HG03378 (cell line): ENCODE data around the gene PLEKHS1.
A peak's percentile ranks its signal among the peaks of the same experiment; 100 is the strongest.
"Not testable (repeated sequence)": the region's sequence is repeated elsewhere in the genome, so short reads cannot be mapped to it uniquely, and the experiment has no call there.

Experiments
- ATAC-seq: cut with Tn5 transposase; IDR thresholded peaks from one replicate; pipeline ENCODE4 v1.9.1; 2021; ENCODE audit warnings: mild to moderate bottlenecking, moderate library complexity; ENCODE audit not compliant: unreplicated experiment

PLEKHS1 gene

GRCh38 chr10:113782986-113783704 is 31.7 kb downstream of the PLEKHS1 start:
- ATAC-seq, result no peak

- ATAC-seq, result peak; percentile 89
Observed at GRCh38 chr10:113788604-113789083, 37.2 kb downstream of the PLEKHS1 start.

- no peak for ATAC-seq
Observed at GRCh38 chr10:113791691-113792090, 40.2 kb downstream of the PLEKHS1 start.

DNA sequence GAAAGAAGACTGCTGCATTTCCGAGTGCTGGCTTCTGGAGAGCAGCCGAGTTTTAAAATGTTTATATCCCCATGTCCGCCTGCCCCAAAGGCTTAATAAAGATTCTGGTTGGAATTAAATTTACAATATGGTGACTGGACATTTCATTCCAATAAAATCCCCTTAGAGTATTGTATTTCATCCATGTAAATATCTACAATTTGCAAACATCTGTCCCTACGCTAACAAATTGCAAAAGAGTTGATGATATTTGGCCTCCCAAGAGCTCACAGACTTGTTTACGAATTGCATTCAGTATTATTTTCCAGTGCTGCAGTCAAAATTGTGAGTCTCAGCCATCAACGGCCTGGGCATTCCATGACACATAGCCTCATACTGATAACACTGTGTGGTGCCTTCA is 50.1 kb downstream of the PLEKHS1 start:
- ATAC-seq, result no peak

DNA sequence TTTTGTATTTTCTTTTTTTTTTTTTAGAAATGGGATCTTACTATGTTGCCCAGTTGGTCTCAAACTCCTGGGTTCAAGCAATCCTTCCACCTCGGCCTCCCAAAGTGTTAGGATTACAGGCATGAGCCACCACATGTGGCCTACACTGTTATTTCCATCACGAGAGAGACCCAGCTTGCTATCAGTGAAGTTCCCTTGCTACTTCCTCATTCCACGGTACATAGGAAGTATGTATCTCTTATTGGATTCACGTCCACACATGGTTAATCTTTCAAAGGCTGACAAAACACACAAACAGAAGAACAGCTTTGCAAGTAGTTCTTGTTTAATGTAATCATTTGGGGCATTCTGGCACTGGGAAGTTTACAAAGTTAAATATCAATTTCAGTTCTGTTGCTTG is 51.5 kb downstream of the PLEKHS1 start:
- no peak for ATAC-seq

- no peak for ATAC-seq
Observed at GRCh38 chr10:113806503-113806902, 55.0 kb downstream of the PLEKHS1 start.

DNA sequence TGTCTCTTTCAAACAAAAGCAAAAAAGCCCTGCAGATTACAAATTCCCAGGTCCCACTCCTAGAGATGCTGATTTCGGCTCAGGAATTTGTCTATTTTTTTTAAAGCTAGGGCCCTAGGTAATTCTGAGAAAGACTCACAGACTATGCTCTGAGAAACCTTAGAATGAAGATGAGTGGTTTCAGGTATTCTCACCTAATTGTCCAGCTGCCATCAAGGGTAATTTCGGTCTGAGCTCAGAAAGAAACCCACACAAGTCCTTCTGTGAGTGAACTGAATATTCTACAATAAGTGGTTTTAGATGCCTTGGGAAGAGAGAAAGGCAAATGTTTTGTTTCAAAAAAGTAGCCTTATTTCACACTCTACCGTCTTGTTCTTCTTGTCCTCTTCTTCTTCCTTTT is 56.7 kb downstream of the PLEKHS1 start:
- ATAC-seq, result no peak

GRCh38 chr10:113814700-113815099 is 63.2 kb downstream of the PLEKHS1 start:
- not testable (repeated sequence) for ATAC-seq

- ATAC-seq, result no peak
Observed at GRCh38 chr10:113819989-113820388, 68.5 kb downstream of the PLEKHS1 start.

DNA sequence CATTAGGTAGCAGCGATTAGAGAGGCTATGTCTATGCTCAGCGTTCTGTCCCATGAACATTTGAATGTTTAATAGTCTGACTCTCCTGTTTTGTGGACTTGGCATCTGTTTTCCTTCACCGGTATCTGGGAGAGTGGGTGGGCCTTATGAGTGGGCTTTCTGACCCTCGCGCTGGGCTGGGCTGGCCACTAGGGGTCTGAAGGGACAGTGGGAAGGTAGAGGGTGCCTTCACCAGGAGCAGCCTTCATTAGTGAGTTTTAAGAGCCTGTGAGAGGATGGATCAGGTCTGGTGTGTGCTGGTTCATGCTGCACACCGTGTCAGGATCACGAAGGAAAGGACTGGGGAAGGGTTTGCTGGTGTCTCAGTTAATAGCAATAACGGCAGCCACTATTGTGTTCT is 69.0 kb downstream of the PLEKHS1 start:
- no peak for ATAC-seq

DNA sequence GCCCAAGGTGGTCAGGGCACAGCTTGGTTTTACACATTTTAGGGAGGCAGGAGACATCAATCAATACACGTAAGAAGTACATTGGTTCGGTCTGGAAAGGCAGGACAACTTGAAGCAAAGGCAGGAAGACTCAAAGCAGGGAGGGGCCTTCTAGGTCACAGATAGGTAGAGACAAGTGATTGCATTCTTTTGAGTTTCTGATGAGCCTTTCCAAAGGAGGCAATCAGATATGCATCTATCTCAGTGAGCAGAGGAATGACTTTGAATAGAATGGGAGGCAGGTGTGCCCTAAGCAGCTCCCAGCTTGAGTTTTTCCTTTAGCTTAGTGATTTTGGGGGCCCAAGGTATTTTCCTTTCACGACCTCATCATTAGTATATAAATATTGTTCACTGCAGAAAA is 69.8 kb downstream of the PLEKHS1 start:
- not testable (repeated sequence) for ATAC-seq

GRCh38 chr10:113822174-113822573 is 70.7 kb downstream of the PLEKHS1 start:
- no peak for ATAC-seq

- no peak for ATAC-seq
Observed at GRCh38 chr10:113823389-113823788, 71.9 kb downstream of the PLEKHS1 start.

GRCh38 chr10:113825791-113826190 is 74.3 kb downstream of the PLEKHS1 start:
- ATAC-seq, result no peak

- ATAC-seq, result not testable (repeated sequence)
Observed at GRCh38 chr10:113828567-113828966, 77.1 kb downstream of the PLEKHS1 start.
